GM12801 (cell line): ENCODE results near the gene CDK18.

Experiments used
- CTCF ChIP-seq: IDR thresholded peaks from one replicate; pipeline ENCODE4 v1.5.1; 2011; ENCODE audit warnings: control low read depth; ENCODE audit not compliant: insufficient read length; ENCODE audit errors: extremely low read depth

CDK18 gene

GRCh38 chr1:205502111-205502810 lies 2.2 kb upstream of the CDK18 start:
- TF ChIP-seq CTCF, result no peak

GRCh38 chr1:205502992-205503391 lies 1.5 kb upstream of the CDK18 start:
- no peak for TF ChIP-seq CTCF

GRCh38 chr1:205505076-205505729 lies 734 bp downstream of the CDK18 start:
- no peak for TF ChIP-seq CTCF

GRCh38 chr1:205505791-205506190 lies 1.3 kb downstream of the CDK18 start:
- TF ChIP-seq CTCF, result no peak

- TF ChIP-seq CTCF, result no peak
These were observed 2.1 kb downstream of the CDK18 start for GRCh38 chr1:205506409-205507200.

- no peak for TF ChIP-seq CTCF
These were observed 3.8 kb downstream of the CDK18 start for GRCh38 chr1:205508227-205508714.

- TF ChIP-seq CTCF, result no peak
These were observed 6.0 kb downstream of the CDK18 start for GRCh38 chr1:205510308-205510950.
